Activated B cell treated with CpG ODN at 0.5 μM for 24 hours (primary cell): ENCODE results near the gene IL6R. TPM values are rescaled to one million over a fixed set of nuclear protein-coding genes. Genes with fewer than 3 reads are reported as not detected.

ENCODE experiments used
- ATAC-seq: fragments of 200-7000 bp; cut with Tn5 transposase; one replicate; pipeline ENCODE4 v1.10.0; 2021; ENCODE audit warnings: low read depth, mild to moderate bottlenecking, moderate library complexity
- CTCF ChIA-PET: fragments of 350-600 bp; sonication (Branson Sonifier 250); formaldehyde crosslinking; loops from one replicate; lab custom pipeline; 2021; ENCODE audit warnings: antibody characterized with exemption; lab: Charles Lee
- POLR2A ChIA-PET: fragments of 350-600 bp; sonication (Branson Sonifier 250); formaldehyde crosslinking; loops from one replicate; lab custom pipeline; 2021; ENCODE audit warnings: antibody characterized with exemption; lab: Charles Lee
- DNase-seq: peaks from one replicate; pipeline ENCODE4 v3.0.0; 2022
- H3K27ac Mint-ChIP-seq: one replicate; pipeline ENCODE4 v1.8.0; 2020; ENCODE audit warnings: mixed read lengths
- H3K27me3 Mint-ChIP-seq: one replicate; pipeline ENCODE4 v1.8.0; 2021; ENCODE audit warnings: mixed read lengths
- H3K36me3 Mint-ChIP-seq: one replicate; pipeline ENCODE4 v1.8.0; 2021; ENCODE audit warnings: low read depth, mixed read lengths
- H3K4me1 Mint-ChIP-seq: one replicate; pipeline ENCODE4 v1.8.0; 2021; ENCODE audit warnings: mixed read lengths
- H3K4me3 Mint-ChIP-seq: one replicate; pipeline ENCODE4 v1.8.0; 2020; ENCODE audit warnings: mild to moderate bottlenecking, mixed read lengths
- H3K9me3 Mint-ChIP-seq: one replicate; pipeline ENCODE4 v1.8.0; 2020; ENCODE audit warnings: mixed read lengths
- CTCF ChIP-seq: fragments of 200-600 bp; IDR thresholded peaks from one replicate; pipeline ENCODE4 v1.8.0; 2022; ENCODE audit warnings: antibody characterized with exemption, mild to moderate bottlenecking
- intact Hi-C: fragments of 100-400 bp; cut with micrococcal nuclease; formaldehyde crosslinking; loops from one replicate; pipeline ENCODE4 v1.15.1; 2024
- total RNA-seq: library from RNA; stranded (reverse); gene quantifications from 2 replicates; pipeline ENCODE4 v1.2.3, GENCODE V29; 2022

The IL6R gene
- total RNA-seq, 1 donor from 2014 or later, result 3.3 TPM

DNA sequence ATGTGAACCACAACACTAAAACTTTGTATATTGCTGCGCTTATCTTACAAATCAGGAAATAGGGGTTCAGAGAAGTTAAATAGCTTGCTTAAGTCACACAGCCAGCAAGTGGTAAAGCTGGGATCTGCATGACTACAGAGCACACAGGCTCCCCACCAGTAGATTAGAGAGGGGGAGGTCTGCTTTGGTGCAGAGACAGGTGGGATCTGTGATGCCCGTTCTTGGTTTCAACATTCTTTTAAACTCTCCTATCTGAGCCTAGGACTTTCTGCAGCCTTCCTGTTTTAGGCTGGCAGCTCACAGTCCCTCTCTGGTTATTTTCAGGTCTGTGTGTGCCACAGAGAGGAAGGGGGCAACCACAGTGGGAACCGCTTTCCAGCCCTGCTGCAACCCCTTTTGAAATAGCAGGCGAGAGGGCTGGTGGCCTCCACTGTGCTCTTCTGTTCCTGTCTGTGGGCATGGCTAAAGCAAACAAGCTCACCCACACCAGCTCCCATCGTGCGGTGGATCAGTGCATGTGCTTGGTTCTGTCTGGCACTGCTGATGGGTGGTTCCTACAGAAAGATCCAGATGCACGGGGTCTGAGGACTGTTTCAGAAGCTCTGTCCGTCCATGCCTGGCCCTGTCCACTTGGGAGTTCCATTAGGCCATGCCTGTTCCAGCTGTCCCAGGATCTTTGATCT, 1.7 kb upstream of the IL6R start:
- ChIA-PET CTCF (interaction anchor here (1.1 to 1.7 kb wide), 4 partner anchors 20 to 97 kb away, joined by 3 to 6 read pairs (median 4); no protein-coding TSS in a partner anchor), POLR2A (interaction anchor here (0.7 to 1.0 kb wide), 4 partner anchors 13 to 551 kb away, joined by 4 to 6 read pairs (median 6); no protein-coding TSS in a partner anchor)
- no peaks in the 10 kb centered on the region for H3K9me3 Mint-ChIP-seq
- peak overlapping the region; percentile 9 for H3K27ac Mint-ChIP-seq
- H3K4me3 Mint-ChIP-seq, result peak overlapping the region; percentile 44
- no peaks in the 10 kb centered on the region for H3K27me3 Mint-ChIP-seq
- DNase-seq (no peak), ATAC-seq (no peak)
- no peaks in the 10 kb centered on the region for H3K36me3 Mint-ChIP-seq
- no peak for TF ChIP-seq CTCF
- intact Hi-C loops, result no loop called here
- H3K4me1 Mint-ChIP-seq, result peaks cover 41% of the 10 kb centered on the region

DNA sequence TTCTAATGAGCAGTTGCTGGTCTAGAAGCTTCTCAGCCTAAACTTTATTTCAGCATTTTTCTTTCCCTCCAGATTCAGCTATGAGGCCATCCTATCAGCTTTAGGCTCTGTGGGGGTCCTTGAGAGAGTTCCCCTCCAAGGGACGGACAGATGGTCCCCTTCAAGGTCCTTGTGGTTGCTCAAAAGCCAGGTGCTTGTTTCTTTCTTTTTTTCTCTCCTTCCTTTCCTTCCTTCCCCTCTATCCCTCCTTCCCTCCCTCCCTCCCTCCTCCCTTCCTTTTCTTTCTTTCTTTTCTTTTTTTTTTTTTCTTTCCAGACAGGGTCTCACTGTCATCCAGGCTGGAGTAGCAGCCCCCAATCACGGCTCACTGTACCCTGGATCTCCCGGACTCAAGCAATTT, 1.2 kb upstream of the IL6R start:
- ChIA-PET CTCF (interaction anchor here (0.6 to 1.7 kb wide), 5 partner anchors 19 to 184 kb away, joined by 3 to 6 read pairs (median 3); partner anchors contain the start of gene UBAP2L), POLR2A (interaction anchor here (0.7 to 1.0 kb wide), 2 partner anchors 12 to 551 kb away, joined by 4 to 6 read pairs; no protein-coding TSS in a partner anchor)
- Mint-ChIP-seq H3K4me1 (peaks cover 46% of the 10 kb centered on the region), H3K27me3 (no peaks in the 10 kb centered on the region), H3K36me3 (no peaks in the 10 kb centered on the region), H3K27ac (no peak overlapping the region), H3K9me3 (no peaks in the 10 kb centered on the region), H3K4me3 (no peak overlapping the region)
- no peak for ATAC-seq
- intact Hi-C loops, result no loop called here
- no peak for DNase-seq
- TF ChIP-seq CTCF, result no peak

DNA sequence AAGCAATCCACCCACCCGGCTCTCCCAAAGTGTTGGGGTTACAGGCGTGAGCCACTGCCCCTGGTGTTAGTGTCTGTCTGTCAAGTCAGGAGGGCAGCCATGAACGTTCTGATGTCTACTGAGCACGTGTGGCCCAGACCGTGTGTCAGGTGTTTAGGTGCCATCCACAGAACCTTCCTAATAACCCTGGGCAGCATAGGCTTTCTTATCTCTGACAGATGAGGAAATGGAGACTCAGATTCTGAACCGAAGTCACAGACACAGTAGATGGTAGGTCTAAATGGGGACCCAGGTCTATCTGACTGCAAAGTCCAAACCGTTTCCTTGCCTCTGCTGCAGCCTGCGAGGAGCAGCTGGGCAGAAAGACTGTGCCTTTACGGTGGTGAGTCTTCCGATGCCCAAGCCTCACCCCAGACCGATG, 622 bp upstream of the IL6R start:
- TF ChIP-seq CTCF, result no peak
- ChIA-PET POLR2A (interaction anchor here (1.0 kb wide), 1 partner anchor 12 kb away, joined by 6 read pairs; no protein-coding TSS in a partner anchor), CTCF (interaction anchor here (0.6 to 1.7 kb wide), 2 partner anchors 75 to 184 kb away, joined by 3 to 6 read pairs; partner anchors contain the start of gene UBAP2L)
- DNase-seq, result no peak
- no peaks in the 10 kb centered on the region for H3K27me3 Mint-ChIP-seq
- H3K36me3 Mint-ChIP-seq, result no peaks in the 10 kb centered on the region
- H3K9me3 Mint-ChIP-seq, result no peaks in the 10 kb centered on the region
- peak overlapping the region; percentile 81 for H3K4me3 Mint-ChIP-seq
- intact Hi-C loops, result no loop called here
- H3K4me1 Mint-ChIP-seq, result peaks cover 51% of the 10 kb centered on the region
- H3K27ac Mint-ChIP-seq, result peak overlapping the region; percentile 7
- ATAC-seq, result no peak

GRCh38 chr1:154405747-154406571, 816 bp downstream of the IL6R start:
- CTCF ChIA-PET, result interaction anchor here (1.0 to 3.1 kb wide), 5 partner anchors 10 to 79 kb away, joined by 3 to 13 read pairs (median 4); no protein-coding TSS in a partner anchor
- H3K4me3 Mint-ChIP-seq, result peak overlapping the region; percentile 81
- POLR2A ChIA-PET, result interaction anchor here (0.6 to 2.1 kb wide), 4 partner anchors 11 to 80 kb away, joined by 3 to 21 read pairs (median 8); no protein-coding TSS in a partner anchor
- no peaks in the 10 kb centered on the region for H3K27me3 Mint-ChIP-seq
- intact Hi-C loops, result loop anchor here (1.0 to 5.0 kb wide), 5 partner anchors 19 to 201 kb away; partner anchors contain the start of genes ADAR and ATP8B2
- H3K9me3 Mint-ChIP-seq, result no peaks in the 10 kb centered on the region
- peaks cover 58% of the 10 kb centered on the region for H3K4me1 Mint-ChIP-seq
- ATAC-seq (peak; percentile 13), DNase-seq (peak; percentile 50)
- H3K36me3 Mint-ChIP-seq, result no peaks in the 10 kb centered on the region
- no peak for TF ChIP-seq CTCF
- H3K27ac Mint-ChIP-seq, result peak overlapping the region; percentile 86
